Liver (tissue), 3 donors: ENCODE results near the gene SLC16A9.

Experiments used
- CTCF ChIP-seq: fragments of 150-350 bp; IDR thresholded peaks from 2 replicates; pipeline ENCODE4 v1.5.1; 2017; ENCODE audit warnings: improper control_type of control experiment, low read depth, low read length; ENCODE audit not compliant: missing input control
- JUND ChIP-seq, 2 donors: IDR thresholded peaks; 2 replicates each; pipeline ENCODE4 v1.6.1; 2016; ENCODE audit warnings: antibody characterized with exemption in 2 of 2
- RAD21 ChIP-seq, 2 donors: IDR thresholded peaks; 2 replicates each; pipeline ENCODE4 v1.6.1; 2016; ENCODE audit warnings: antibody characterized with exemption in 2 of 2, mild to moderate bottlenecking in 2 of 2
- REST ChIP-seq: IDR thresholded peaks from 2 replicates; pipeline ENCODE4 v1.6.1; 2016; ENCODE audit warnings: antibody characterized with exemption, mild to moderate bottlenecking
- TAF1 ChIP-seq: conservative IDR thresholded peaks from 2 replicates; pipeline ENCODE4 v1.6.1; 2016; ENCODE audit warnings: antibody characterized with exemption, mild to moderate bottlenecking
- donor health status: healthy.
- donor health status: healthy.

GRCh38 chr10:59633063-59633462, 76.6 kb downstream of the SLC16A9 start:
- TF ChIP-seq TAF1 = no peak
- no peak for TF ChIP-seq CTCF
- no peak for TF ChIP-seq RAD21 (IDR thresholded peaks at IDR 0.05)
- no peak for TF ChIP-seq REST
- TF ChIP-seq JUND (IDR thresholded peaks at IDR 0.05) = no peak
